Measurements from ENCODE around the gene FMN1.
A peak's percentile ranks its signal among the peaks of the same experiment; 100 is the strongest.

Gene FMN1

GRCh38 chr15:33029109-33029652 lies 165.3 kb downstream of the FMN1 start:
- H3K36me3 ChIP-seq = no peaks in the 10 kb centered on the region
- H3K9me3 ChIP-seq = no peaks in the 10 kb centered on the region
- no peak for TF ChIP-seq CTCF (IDR thresholded peaks at IDR 0.05; ENCODE audit: low read depth, low read length)
- H3K27me3 ChIP-seq = no peaks in the 10 kb centered on the region
- no peak overlapping the region for H3K4me3 ChIP-seq (ENCODE audit: low read depth, low read length)
- no peak for DNase-seq
- H3K4me1 ChIP-seq = no peaks in the 10 kb centered on the region

GRCh38 chr15:33028495-33028894 lies 166.0 kb downstream of the FMN1 start:
- TF ChIP-seq CTCF (IDR thresholded peaks at IDR 0.05; ENCODE audit: low read depth, low read length) = no peak

GRCh38 chr15:33027306-33028035 lies 167.0 kb downstream of the FMN1 start:
- no peak for DNase-seq
- no peaks in the 10 kb centered on the region for H3K36me3 ChIP-seq
- H3K9me3 ChIP-seq = no peaks in the 10 kb centered on the region
- H3K4me3 ChIP-seq (ENCODE audit: low read depth, low read length) = no peak overlapping the region
- no peak for TF ChIP-seq CTCF (IDR thresholded peaks at IDR 0.05; ENCODE audit: low read depth, low read length)
- peaks cover 2% of the 10 kb centered on the region; the same call in 1 of the 2 replicates for H3K4me1 ChIP-seq
- no peaks in the 10 kb centered on the region for H3K27me3 ChIP-seq

More at GRCh38 chr15:33028495-33028894, 166.0 kb downstream of the FMN1 start:
- Histone ChIP-seq H3K4me1 (no peaks in the 10 kb centered on the region), H3K27me3 (no peaks in the 10 kb centered on the region), H3K36me3 (no peaks in the 10 kb centered on the region), H3K9me3 (no peaks in the 10 kb centered on the region), H3K4me3 (ENCODE audit: low read depth, low read length) (no peak overlapping the region)
- no peak for DNase-seq

GRCh38 chr15:33026614-33027013 lies 167.9 kb downstream of the FMN1 start:
- no peaks in the 10 kb centered on the region for H3K9me3 ChIP-seq
- H3K27me3 ChIP-seq = no peaks in the 10 kb centered on the region
- TF ChIP-seq CTCF (IDR thresholded peaks at IDR 0.05; ENCODE audit: low read depth, low read length) = no peak
- H3K36me3 ChIP-seq = no peaks in the 10 kb centered on the region
- peaks cover 4% of the 10 kb centered on the region; the same call in 1 of the 2 replicates for H3K4me1 ChIP-seq
- DNase-seq = no peak
- H3K4me3 ChIP-seq (ENCODE audit: low read depth, low read length) = no peak overlapping the region

GRCh38 chr15:33022629-33023028 lies 171.9 kb downstream of the FMN1 start:
- no peak for TF ChIP-seq CTCF (IDR thresholded peaks at IDR 0.05; ENCODE audit: low read depth, low read length)
- no peak overlapping the region for H3K4me3 ChIP-seq (ENCODE audit: low read depth, low read length)

GRCh38 chr15:33021806-33022389 lies 172.6 kb downstream of the FMN1 start:
- Histone ChIP-seq H3K4me1 (peaks cover 4% of the 10 kb centered on the region; the same call in 1 of the 2 replicates), H3K9me3 (no peaks in the 10 kb centered on the region), H3K36me3 (no peaks in the 10 kb centered on the region), H3K4me3 (ENCODE audit: low read depth, low read length) (no peak overlapping the region), H3K27me3 (no peaks in the 10 kb centered on the region)
- peak; percentile 79 for TF ChIP-seq CTCF (IDR thresholded peaks at IDR 0.05; ENCODE audit: low read depth, low read length)
- DNase-seq = peak; percentile 36

More at GRCh38 chr15:33022629-33023028, 171.9 kb downstream of the FMN1 start:
- Histone ChIP-seq H3K27me3 (no peaks in the 10 kb centered on the region), H3K9me3 (no peaks in the 10 kb centered on the region), H3K4me1 (peaks cover 4% of the 10 kb centered on the region; the same call in 1 of the 2 replicates), H3K36me3 (no peaks in the 10 kb centered on the region)
- DNase-seq = peak; percentile 23
